PFSK-1 (cell line): ENCODE results near the gene ECE1.

Source experiments
- FOXP2 ChIP-seq: optimal IDR thresholded peaks from 2 replicates; pipeline ENCODE3; 2011; ENCODE audit warnings: borderline replicate concordance, control low read depth, inconsistent platforms; ENCODE audit not compliant: insufficient read depth; ENCODE audit errors: extremely low read length, extremely low read depth
- POLR2AphosphoS5 ChIP-seq: IDR thresholded peaks from 2 replicates; pipeline ENCODE4 v1.6.1; 2012; ENCODE audit warnings: low read depth, mild to moderate bottlenecking, control low read depth, low read length, moderate library complexity
- REST ChIP-seq, 2 experiments: IDR thresholded peaks; 2 replicates each; pipeline versions ENCODE4 v1.6.1 to v1.8.0; 2011 to 2012; ENCODE audit warnings: low read depth in 2 of 2, low read length in 2 of 2, control low read depth in 1 of 2, inconsistent platforms in 1 of 2, mild to moderate bottlenecking in 1 of 2, moderate library complexity in 1 of 2; ENCODE audit not compliant: insufficient read depth in 1 of 2
- SIN3A ChIP-seq: IDR thresholded peaks from 2 replicates; pipeline ENCODE4 v1.6.1; 2012; ENCODE audit warnings: mild to moderate bottlenecking, low read length, moderate library complexity, borderline replicate concordance; ENCODE audit not compliant: insufficient read depth
- TAF1 ChIP-seq: IDR thresholded peaks from 2 replicates; pipeline ENCODE4 v1.6.1; 2012; ENCODE audit warnings: low read length, control low read depth, borderline replicate concordance; ENCODE audit not compliant: insufficient read depth

GRCh38 chr1:21311016-21311415 lies 20.8 kb upstream of the ECE1 start:
- TF ChIP-seq TAF1 (no peak), POLR2AphosphoS5 (no peak), REST (IDR thresholded peaks at IDR 0.05; ENCODE audit: insufficient read depth in 1 of 2, low read depth in 2 of 2, low read length in 2 of 2) (no peak), FOXP2 (no peak), SIN3A (no peak)
